Activated CD8-positive, alpha-beta memory T cell treated with anti-CD3 and anti-CD28 coated beads, Interleukin-2, amount 50 U/mL, for 48 hours (primary cell): ENCODE data around the gene NUDCD3.
"Not testable (repeated sequence)": the region's sequence is repeated elsewhere in the genome, so short reads cannot be mapped to it uniquely, and the experiment has no call there.

ENCODE experiments used
- DNase-seq: peaks from one replicate; pipeline ENCODE4 v3.0.0-alpha.2; 2020

NUDCD3 gene

GRCh38 chr7:44445986-44446671, 44.3 kb downstream of the NUDCD3 start:
- DNase-seq = no peak

- DNase-seq = no peak
Measured at GRCh38 chr7:44441079-44441478, 49.4 kb downstream of the NUDCD3 start.

- no peak for DNase-seq
Measured at GRCh38 chr7:44440577-44441078, 49.8 kb downstream of the NUDCD3 start.

GRCh38 chr7:44439926-44440325, 50.5 kb downstream of the NUDCD3 start:
- no peak for DNase-seq

- DNase-seq = no peak
Measured at GRCh38 chr7:44438816-44439215, 51.6 kb downstream of the NUDCD3 start.

- no peak for DNase-seq
Measured at GRCh38 chr7:44434201-44434600, 56.3 kb downstream of the NUDCD3 start.

- DNase-seq = no peak
Measured at GRCh38 chr7:44433255-44434022, 57.0 kb downstream of the NUDCD3 start.

GRCh38 chr7:44432381-44432977, 58.0 kb downstream of the NUDCD3 start:
- DNase-seq = no peak

- no peak for DNase-seq
Measured at GRCh38 chr7:44431091-44431608, 59.3 kb downstream of the NUDCD3 start.

GRCh38 chr7:44430054-44430453, 60.4 kb downstream of the NUDCD3 start:
- DNase-seq = no peak

GRCh38 chr7:44424762-44425161, 65.7 kb downstream of the NUDCD3 start:
- DNase-seq = not testable (repeated sequence)

- DNase-seq = no peak
Measured at GRCh38 chr7:44416941-44417340, 73.5 kb downstream of the NUDCD3 start.

- DNase-seq = no peak
Measured at GRCh38 chr7:44415510-44415909, 74.9 kb downstream of the NUDCD3 start.

GRCh38 chr7:44415047-44415446, 75.4 kb downstream of the NUDCD3 start:
- DNase-seq = no peak

- no peak for DNase-seq
Measured at GRCh38 chr7:44411306-44411705, 79.2 kb downstream of the NUDCD3 start.

- no peak for DNase-seq
Measured at GRCh38 chr7:44408596-44408995, 81.9 kb downstream of the NUDCD3 start.

- no peak for DNase-seq
Measured at GRCh38 chr7:44403775-44404174, 86.7 kb downstream of the NUDCD3 start.

- DNase-seq = no peak
Measured at GRCh38 chr7:44403176-44403759, 87.2 kb downstream of the NUDCD3 start.

- DNase-seq = no peak
Measured at GRCh38 chr7:44402401-44403060, 87.9 kb downstream of the NUDCD3 start.

- DNase-seq = no peak
Measured at GRCh38 chr7:44401692-44402091, 88.8 kb downstream of the NUDCD3 start.

- DNase-seq = no peak
Measured at GRCh38 chr7:44400033-44400511, 90.4 kb downstream of the NUDCD3 start.

- peak; percentile 7 for DNase-seq
Measured at GRCh38 chr7:44398953-44399574, 91.4 kb downstream of the NUDCD3 start.
